GM12878 (cell line): ENCODE measurements around the gene XRCC4. TPM values are rescaled to one million over a fixed set of nuclear protein-coding genes. Genes with fewer than 3 reads are reported as not detected.

Source experiments
- ATAC-seq: fragments of 200-7000 bp; cut with Tn5 transposase; 3 replicates; pipeline ENCODE4 v1.9.1; 2020; ENCODE audit warnings: mild to moderate bottlenecking, moderate library complexity
- BruUV-seq: library from RNA; stranded (reverse); fragments of 400-500 nt; replicated peaks from 2 replicates; lab custom pipeline; 2021; lab: Mats Ljungman, UMichigan
- CTCF ChIA-PET: fragments of 300-600 bp; sonication (Branson Sonifier 250); formaldehyde crosslinking; extraction: SDS; loops from one replicate; lab custom pipeline; 2021; ENCODE audit warnings: inconsistent platforms; lab: Yijun Ruan, JAX
- POLR2A ChIA-PET: fragments of 350-600 bp; formaldehyde crosslinking; extraction: SDS; loops from one replicate; lab custom pipeline; 2021; ENCODE audit warnings: inconsistent platforms; lab: Charles Lee
- RAD21 ChIA-PET: fragments of 300-600 bp; sonication (Branson Sonifier 250); formaldehyde crosslinking; loops from one replicate; lab custom pipeline; 2023; ENCODE audit warnings: antibody characterized with exemption; ENCODE audit not compliant: unreplicated experiment; lab: Charles Lee
- SMC1A ChIA-PET: fragments of 300-600 bp; sonication (Branson Sonifier 250); formaldehyde crosslinking; loops from one replicate; lab custom pipeline; 2023; ENCODE audit not compliant: unreplicated experiment, uncharacterized antibody; lab: Charles Lee
- DNase-seq: peaks from one replicate; pipeline ENCODE4 v3.0.0-alpha.2; 2011; ENCODE audit warnings: low read depth, low spot score
- FAIRE-seq: peaks from 3 replicates; lab custom pipeline; 2011; peaks lifted over from hg19 to GRCh38; lab: Jason Lieb, UNC
- H2AFZ ChIP-seq: 2 replicates; pipeline ENCODE4 v1.6.0; 2011; ENCODE audit warnings: low read depth, low read length, control low read depth; ENCODE audit not compliant: control insufficient read depth
- H3K27ac ChIP-seq: 2 replicates; pipeline ENCODE4 v1.5.1; 2011; ENCODE audit warnings: control low read depth; ENCODE audit not compliant: control insufficient read depth, insufficient read depth
- H3K27me3 ChIP-seq, 2 experiments: replicated peaks in 1 of 2; 2 replicates each; pipeline versions ENCODE4 v1.6.0 to v1.6.1; 2011; ENCODE audit warnings: low read length in 1 of 2; ENCODE audit not compliant: control insufficient read depth in 2 of 2, insufficient read depth in 2 of 2
- H3K36me3 ChIP-seq, 2 experiments: 2 replicates each; pipeline ENCODE4 v1.5.1; 2011; ENCODE audit warnings: low read length in 1 of 2; ENCODE audit not compliant: control insufficient read depth in 2 of 2, insufficient read depth in 2 of 2
- H3K4me1 ChIP-seq: 2 replicates; pipeline ENCODE4 v1.6.1; 2011; ENCODE audit warnings: mild to moderate bottlenecking, low read length, moderate library complexity, mixed read lengths; ENCODE audit not compliant: control insufficient read depth, insufficient read depth
- H3K4me2 ChIP-seq: 2 replicates; pipeline ENCODE4 v1.6.0; 2011; ENCODE audit warnings: control low read depth; ENCODE audit not compliant: control insufficient read depth, insufficient read depth
- H3K4me3 ChIP-seq: fragments of 200-600 bp; sonication (generic); 2 replicates; pipeline ENCODE4 v1.5.1; 2016
- H3K79me2 ChIP-seq: 2 replicates; pipeline ENCODE4 v1.6.0; 2011; ENCODE audit warnings: low read length; ENCODE audit not compliant: control insufficient read depth, insufficient read depth
- H3K9ac ChIP-seq: 2 replicates; pipeline ENCODE4 v1.8.0; 2011; ENCODE audit warnings: low read length, control low read depth, mixed read lengths; ENCODE audit not compliant: control insufficient read depth, insufficient read depth
- H3K9me3 ChIP-seq: replicated peaks from 3 replicates; pipeline ENCODE4 v1.5.1; 2011; ENCODE audit warnings: mild to moderate bottlenecking, low read length; ENCODE audit not compliant: control insufficient read depth, insufficient read depth
- H4K20me1 ChIP-seq: 2 replicates; pipeline ENCODE4 v1.6.0; 2011; ENCODE audit not compliant: control insufficient read depth, insufficient read depth
- ATF7 ChIP-seq: fragments of 450-650 bp; IDR thresholded peaks from 2 replicates; pipeline ENCODE4 v1.6.1; 2016; ENCODE audit warnings: low read depth, mild to moderate bottlenecking
- CBX3 ChIP-seq: fragments of 200-600 bp; sonication (generic); IDR thresholded peaks from 2 replicates; pipeline ENCODE4 v1.6.1; 2016; ENCODE audit warnings: low read depth, borderline replicate concordance
- NFYB ChIP-seq: IDR thresholded peaks from 2 replicates; pipeline ENCODE4 v1.6.1; 2011; ENCODE audit warnings: low read depth, mild to moderate bottlenecking, low read length, improper control_type of control experiment, moderate library complexity; ENCODE audit not compliant: insufficient read depth
- PKNOX1 ChIP-seq: fragments of 450-650 bp; IDR thresholded peaks from 2 replicates; pipeline ENCODE4 v1.6.1; 2016; ENCODE audit warnings: mild to moderate bottlenecking
- SMARCA5 ChIP-seq: fragments of 450-650 bp; IDR thresholded peaks from 2 replicates; pipeline ENCODE4 v1.6.1; 2017; ENCODE audit warnings: mild to moderate bottlenecking
- STAT1 ChIP-seq: fragments of 450-650 bp; conservative IDR thresholded peaks from 2 replicates; pipeline ENCODE4 v1.6.1; 2014; ENCODE audit warnings: antibody characterized with exemption, mild to moderate bottlenecking
- STAT3 ChIP-seq: IDR thresholded peaks from 2 replicates; pipeline ENCODE4 v1.6.1; 2011; ENCODE audit warnings: low read depth, low read length, improper control_type of control experiment
- TARDBP ChIP-seq: IDR thresholded peaks from 2 replicates; pipeline ENCODE4 v1.6.1; 2016; ENCODE audit warnings: borderline replicate concordance
- WGBS: methylation state at CpG from one replicate; pipeline ENCODE4 v1.1.6; 2016; ENCODE audit warnings: low lambda C conversion rate; ENCODE audit not compliant: insufficient replicate concordance, insufficient coverage; ENCODE audit errors: missing lambda C conversion rate; 5-methylcytosine and 5-hydroxymethylcytosine counted together
- in situ Hi-C: fragments of 300-500 bp; cut with MboI; formaldehyde crosslinking; loops from 9 replicates; pipeline ENCODE4 v1.14.3; 2018; ENCODE audit warnings: mixed read lengths
- intact Hi-C: fragments of 100-400 bp; cut with micrococcal nuclease; formaldehyde crosslinking; loops from one replicate; pipeline ENCODE4 v1.14.2; 2022; ENCODE audit not compliant: unreplicated experiment
- polyA plus RNA-seq, 11 experiments: library from polyadenylated mRNA; depleted of rRNA in 4 of 11; unstranded in 6 of 11; stranded (reverse) in 5 of 11; fragments of >200 nt; fragmentation: Nextera tagmentation in 4 of 11; fragmentation: Illumina TruSeq in 1 of 11; extraction: Ambion mirVana in 4 of 11; extraction: Trizol in 1 of 11; gene quantifications; 1 replicate in 1 of 11; 2 replicates in 10 of 11; pipeline versions ENCODE4 v1.2.1 to v1.2.3, GENCODE V29; 2011 to 2016; ENCODE audit warnings: inconsistent platforms in 2 of 11, missing spikeins in 2 of 11, low read depth in 1 of 11
- total RNA-seq, 4 experiments: library from RNA; depleted of rRNA in 3 of 4; stranded (reverse); fragments of >200 nt in 3 of 4; fragmentation: Illumina TruSeq in 1 of 4; extraction: Trizol in 1 of 4; gene quantifications; 2 replicates each; pipeline versions ENCODE4 v1.2.1 to v1.2.3, GENCODE V29; 2013 to 2021
- TF ChIP-seq, protein P1 (sequence below): IDR thresholded peaks from 2 replicates; pipeline ENCODE4 v1.6.1; 2012; ENCODE audit warnings: low read depth, low read length, improper control_type of control experiment

XRCC4 gene
- total and polyA plus RNA-seq, 10 of the 15 experiments (the other 5 are each of a cell fraction or from before 2014, with no cell fraction given) = 12.1 to 53.6 (median 25.8) TPM

GRCh38 chr5:83142526-83142925 lies 65.2 kb downstream of the XRCC4 start:
- H3K4me3 ChIP-seq = no peak overlapping the region

More at GRCh38 chr5:83142526-83142925, 65.2 kb downstream of the XRCC4 start:
- in situ Hi-C loops (no loop called here), intact Hi-C loops (no loop called here)
- H3K79me2 ChIP-seq = no peaks in the 10 kb centered on the region
- SMC1A ChIA-PET = interaction anchor here (0.8 to 1.2 kb wide), 2 partner anchors 9 to 157 kb away, joined by 3 read pairs; no protein-coding TSS in a partner anchor
- no peak overlapping the region for H2AFZ ChIP-seq
- no peak for TF ChIP-seq CBX3
- no peak for TF ChIP-seq TARDBP
- TF ChIP-seq SMARCA5 = no peak
- no peak for TF ChIP-seq STAT1
- no peak for TF ChIP-seq NFYB
- TF ChIP-seq, protein P1, sequence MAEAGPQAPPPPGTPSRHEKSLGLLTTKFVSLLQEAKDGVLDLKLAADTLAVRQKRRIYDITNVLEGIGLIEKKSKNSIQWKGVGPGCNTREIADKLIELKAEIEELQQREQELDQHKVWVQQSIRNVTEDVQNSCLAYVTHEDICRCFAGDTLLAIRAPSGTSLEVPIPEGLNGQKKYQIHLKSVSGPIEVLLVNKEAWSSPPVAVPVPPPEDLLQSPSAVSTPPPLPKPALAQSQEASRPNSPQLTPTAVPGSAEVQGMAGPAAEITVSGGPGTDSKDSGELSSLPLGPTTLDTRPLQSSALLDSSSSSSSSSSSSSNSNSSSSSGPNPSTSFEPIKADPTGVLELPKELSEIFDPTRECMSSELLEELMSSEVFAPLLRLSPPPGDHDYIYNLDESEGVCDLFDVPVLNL = no peak
- TF ChIP-seq STAT3 = no peak
- no peak for TF ChIP-seq ATF7
- no peak for TF ChIP-seq PKNOX1
- POLR2A ChIA-PET = no interaction called here
- no peak overlapping the region for H3K9ac ChIP-seq
- 95% methylated on average over 2 of the region's 2 CpGs for WGBS
- H3K27ac ChIP-seq = no peak overlapping the region
- CTCF ChIA-PET = no interaction called here
- BruUV-seq = no TSS peak
- RAD21 ChIA-PET = no interaction called here
- H3K36me3 ChIP-seq = no peaks in the 10 kb centered on the region
- no peaks in the 10 kb centered on the region for H3K4me1 ChIP-seq
- ATAC-seq = no peak
- no peaks in the 10 kb centered on the region for H3K9me3 ChIP-seq
- DNase-seq = no peak
- H3K4me2 ChIP-seq = no peak overlapping the region
- no peaks in the 10 kb centered on the region for H4K20me1 ChIP-seq
- no peak for FAIRE-seq
- no peaks in the 10 kb centered on the region for H3K27me3 ChIP-seq
